Kidney (tissue), 14 donors: ENCODE data around the gene WDR45. TPM values are rescaled to one million over a fixed set of nuclear protein-coding genes. Genes with fewer than 3 reads are reported as not detected.

Experiments
- DNase-seq, 5 donors: peaks; one replicate each; pipeline ENCODE4 v3.0.0-alpha.2; 2013 to 2020
- FAIRE-seq: peaks from 2 replicates; lab custom pipeline; 2012; peaks lifted over from hg19 to GRCh38; lab: Jason Lieb, UNC
- H3K27ac ChIP-seq, 2 donors: one replicate each; pipeline ENCODE4 v1.7.0; 2013; ENCODE audit warnings: low read depth in 2 of 2, low read length in 2 of 2, inconsistent platforms in 1 of 2
- H3K27me3 ChIP-seq: one replicate; pipeline ENCODE4 v1.7.1; 2013; ENCODE audit warnings: low read length, inconsistent platforms; ENCODE audit not compliant: control insufficient read depth, insufficient read depth
- H3K36me3 ChIP-seq, 3 donors: one replicate each; pipeline versions ENCODE4 v1.7.0 to v1.7.1; 2013; ENCODE audit warnings: low read length in 3 of 3, control low read depth in 1 of 3, inconsistent platforms in 1 of 3; ENCODE audit not compliant: insufficient read depth in 3 of 3, control insufficient read depth in 2 of 3
- H3K4me1 ChIP-seq, 3 donors: one replicate each; pipeline versions ENCODE4 v1.7.0 to v1.7.1; 2013; ENCODE audit warnings: low read length in 3 of 3, inconsistent platforms in 1 of 3, low read depth in 1 of 3; ENCODE audit not compliant: control insufficient read depth in 2 of 3, insufficient read depth in 2 of 3
- H3K4me3 ChIP-seq, 3 donors: one replicate each; pipeline versions ENCODE4 v1.7.0 to v1.8.1; 2013; ENCODE audit warnings: low read length in 3 of 3, control low read depth in 1 of 3, inconsistent platforms in 1 of 3
- H3K9ac ChIP-seq, 3 donors: one replicate each; pipeline versions ENCODE4 v1.7.0 to v1.7.1; 2013; ENCODE audit warnings: low read length in 3 of 3, control low read depth in 1 of 3, inconsistent platforms in 1 of 3
- H3K9me3 ChIP-seq, 3 donors: one replicate each; pipeline versions ENCODE4 v1.7.0 to v1.7.1; 2013; ENCODE audit warnings: low read length in 3 of 3, control low read depth in 1 of 3, inconsistent platforms in 1 of 3; ENCODE audit not compliant: control insufficient read depth in 2 of 3, insufficient read depth in 1 of 3
- CTCF ChIP-seq: IDR thresholded peaks from 3 replicates; pipeline ENCODE4 v1.5.1; 2012; ENCODE audit warnings: mild to moderate bottlenecking, moderate library complexity, borderline replicate concordance; ENCODE audit not compliant: insufficient read depth; ENCODE audit errors: extremely low read depth
- intact Hi-C: fragments of 100-400 bp; cut with DNase I; formaldehyde crosslinking; loops from one replicate; pipeline ENCODE4 v1.11.1; 2022
- polyA plus RNA-seq: library from polyadenylated mRNA; stranded (reverse); fragments of 350-450 nt; fragmentation: Illumina TruSeq; extraction: RNeasy Lipid Tissue Mini Kit (QIAGEN cat#74804); gene quantifications from one replicate; pipeline ENCODE4 v1.2.3, GENCODE V29; 2014; ENCODE audit warnings: low read depth, low replicate concordance; ENCODE audit not compliant: insufficient read depth
- total RNA-seq: library from RNA; stranded (reverse); fragmentation: NEBNext Ultra II Directional; extraction: Animal tissue kit (Norgen Biotek cat#: 25700); gene quantifications from one replicate; pipeline ENCODE4 v1.2.1, GENCODE V29; 2021
- donor health status: control.
- donor health status: control.
- donor health status: control.
- donor health status: control.
- donor health status: control.
- donor health status: DM: yes; HTN: yes; CAD: no.
- donor health status: Normal renal cell carcinoma (clear cell type).

The WDR45 gene
- total and polyA plus RNA-seq, 2 donors from 2014 or later: 67.4 to 72.4 TPM

DNA sequence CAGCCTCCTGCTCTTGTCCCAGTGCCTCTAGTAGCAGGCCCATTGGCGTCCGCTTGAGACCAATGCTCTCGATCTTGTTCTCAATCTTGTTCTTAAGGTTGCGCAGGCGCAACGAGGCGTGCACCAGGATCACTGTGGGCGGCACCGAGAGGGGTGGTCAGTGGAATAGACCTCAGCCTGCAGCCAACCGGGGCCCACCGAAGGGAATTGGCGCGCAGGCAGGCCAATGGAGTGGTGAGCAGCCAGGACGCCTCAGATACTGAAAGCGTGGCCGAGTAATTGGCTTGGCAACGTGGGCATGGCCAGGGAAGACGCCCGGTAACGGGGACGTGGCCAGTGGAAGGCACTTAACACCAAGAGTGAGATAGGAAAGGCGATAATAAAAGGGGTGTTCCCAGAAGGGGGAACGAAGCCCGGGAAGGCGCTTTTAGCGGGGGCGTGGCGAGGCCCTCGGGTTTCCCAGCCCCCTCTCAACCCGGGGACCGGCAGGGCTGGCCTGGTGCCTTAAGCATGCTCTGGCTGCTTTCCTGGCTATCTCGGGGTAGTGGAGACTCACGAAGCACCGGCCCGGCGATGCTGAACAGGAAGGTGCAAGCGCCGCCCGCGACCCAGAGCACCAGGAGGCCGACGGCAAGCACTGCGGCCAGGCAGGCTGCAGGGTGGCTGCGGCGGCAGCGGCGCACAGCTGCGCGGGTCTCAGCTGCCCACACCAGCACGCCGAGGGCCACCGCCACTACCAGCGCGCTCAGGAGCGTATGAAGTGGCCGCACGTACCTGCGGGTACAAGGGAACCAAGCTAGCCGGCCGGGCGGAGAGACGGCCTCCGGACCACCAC lies 7.6 kb downstream of the WDR45 start:
- H3K4me1 ChIP-seq: peaks cover 0 to 4% (median 0%) of the 10 kb centered on the region in 3 donors
- peak; percentile 63 for FAIRE-seq
- peak overlapping the region in 1 of 3 donors; percentile 18 for H3K9ac ChIP-seq
- H3K4me3 ChIP-seq: peak overlapping the region in 2 of 3 donors; percentile 41 to 64
- no peaks in the 10 kb centered on the region for H3K9me3 ChIP-seq
- peaks cover 0 to 4% (median 0%) of the 10 kb centered on the region in 3 donors for H3K36me3 ChIP-seq
- no peak for TF ChIP-seq CTCF
- intact Hi-C loops: no loop called here
- DNase-seq: peak; percentile 86 to 94 (median 90)
- no peak overlapping the region for H3K27ac ChIP-seq
- H3K27me3 ChIP-seq: no peaks in the 10 kb centered on the region

DNA sequence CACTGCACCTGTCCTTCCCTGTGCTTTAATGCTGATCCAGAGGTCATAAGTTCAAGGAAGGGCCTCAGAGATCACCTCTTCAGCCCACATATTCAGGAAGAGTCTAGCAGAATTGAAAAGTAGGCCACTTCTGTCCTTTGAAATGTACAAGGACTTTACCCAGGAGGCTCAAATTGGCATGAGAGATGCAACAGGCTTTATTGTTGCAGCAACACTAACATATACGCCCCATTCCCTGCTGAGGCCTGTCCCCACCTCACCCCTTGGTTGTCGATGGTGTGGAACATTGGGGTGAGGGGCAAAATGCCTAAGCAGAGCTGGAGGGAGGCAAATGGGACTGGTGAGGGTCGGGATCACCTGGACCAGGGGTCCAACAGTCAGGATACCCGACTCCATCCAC lies 8.7 kb downstream of the WDR45 start:
- intact Hi-C loops: no loop called here
- H3K4me3 ChIP-seq: no peak overlapping the region
- DNase-seq (no peak), FAIRE-seq (no peak)
- H3K4me1 ChIP-seq: peaks cover 0 to 4% (median 0%) of the 10 kb centered on the region in 3 donors
- no peaks in the 10 kb centered on the region for H3K9me3 ChIP-seq
- H3K9ac ChIP-seq: no peak overlapping the region
- H3K27ac ChIP-seq: no peak overlapping the region
- no peak for TF ChIP-seq CTCF
- no peaks in the 10 kb centered on the region for H3K27me3 ChIP-seq
- no peaks in the 10 kb centered on the region for H3K36me3 ChIP-seq

DNA sequence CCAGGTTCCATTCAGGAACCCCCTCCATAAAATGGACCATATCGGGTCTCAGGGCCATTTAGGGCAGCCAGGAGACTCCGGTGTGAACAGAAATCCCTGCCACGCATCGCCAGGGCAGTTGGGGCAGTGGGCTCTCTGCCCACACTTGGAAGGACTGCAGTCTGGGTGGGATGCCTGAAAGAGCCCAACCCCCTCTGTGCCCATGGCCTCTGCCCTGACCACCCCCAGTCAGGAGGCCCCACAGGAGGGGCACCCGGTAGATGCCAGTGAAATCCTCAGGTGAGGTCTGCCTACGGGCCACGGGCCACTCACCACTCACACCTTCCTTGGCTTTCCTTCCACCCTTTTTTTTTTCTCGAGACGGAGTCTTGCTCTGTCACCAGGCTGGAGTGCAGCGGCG lies 10.6 kb downstream of the WDR45 start:
- H3K36me3 ChIP-seq: no peaks in the 10 kb centered on the region
- no peak overlapping the region for H3K9ac ChIP-seq
- no peaks in the 10 kb centered on the region for H3K9me3 ChIP-seq
- FAIRE-seq: no peak
- H3K27ac ChIP-seq: no peak overlapping the region
- H3K27me3 ChIP-seq: no peaks in the 10 kb centered on the region
- no peak for DNase-seq
- TF ChIP-seq CTCF: no peak
- intact Hi-C loops: no loop called here
- no peak overlapping the region for H3K4me3 ChIP-seq
- H3K4me1 ChIP-seq: peaks cover 0 to 4% (median 0%) of the 10 kb centered on the region in 3 donors
